ENCODE data around the gene RTP5. TPM values are rescaled to one million over a fixed set of nuclear protein-coding genes. Genes with fewer than 3 reads are reported as not detected.
"Not testable (repeated sequence)": the region's sequence is repeated elsewhere in the genome, so short reads cannot be mapped to it uniquely, and the experiment has no call there.

Gene RTP5
- total RNA-seq: under 1 TPM in 1 of 2 donors, not detected in 1; 0.10 TPM
- long read RNA-seq, donor 1: 0 reads
- long read RNA-seq, donor 2: 0 reads

DNA sequence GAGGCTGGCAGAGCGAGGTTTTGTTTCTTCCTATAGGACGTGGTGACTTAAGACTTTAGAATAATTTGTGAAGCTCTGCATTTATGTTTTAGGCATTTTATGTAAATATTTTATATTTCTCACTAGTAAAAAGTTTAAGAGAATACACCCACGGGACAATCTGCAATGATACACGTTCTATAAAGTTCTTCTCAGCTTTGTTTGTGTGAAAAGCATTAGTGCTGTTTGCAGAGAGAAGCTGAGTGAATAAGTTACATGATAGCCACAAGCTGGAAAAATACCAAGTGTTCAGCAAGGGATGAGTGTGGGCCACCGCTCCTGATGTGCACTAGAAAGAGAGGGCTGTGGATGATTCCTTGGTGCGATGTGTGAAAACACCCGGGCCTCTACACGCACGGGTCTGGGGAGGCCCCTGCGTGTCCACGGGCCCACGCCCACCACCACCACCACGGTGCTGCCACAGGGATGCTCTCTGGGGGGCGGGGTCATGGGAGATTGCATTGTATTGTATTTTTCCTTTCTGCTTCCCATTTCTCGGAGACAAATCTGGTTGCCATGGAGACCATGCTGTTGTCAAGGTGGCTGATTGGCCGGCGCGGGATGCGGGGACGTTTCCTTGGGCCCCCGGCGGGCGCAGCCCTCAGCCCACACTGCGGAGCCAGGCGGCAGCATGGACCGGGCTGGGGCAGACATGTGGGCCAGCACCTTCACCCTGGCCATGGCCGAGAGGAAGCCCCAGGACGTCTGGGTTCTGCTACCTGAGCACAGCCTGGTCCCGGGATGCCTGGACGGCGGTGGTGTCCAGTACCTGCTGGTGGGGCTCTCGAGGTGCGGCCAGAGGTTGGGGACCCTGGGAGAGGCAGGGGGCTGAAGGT is at the start of gene RTP5:
Gene RTP5 (plus strand): TSS at position 643 of the 875 bp plus-strand sequence. CDS start 28 bp downstream, at position 671.
- no peak for DNase-seq (ENCODE audit: low spot score)
- intact Hi-C loops (cut with DNase I): no loop called here

DNA sequence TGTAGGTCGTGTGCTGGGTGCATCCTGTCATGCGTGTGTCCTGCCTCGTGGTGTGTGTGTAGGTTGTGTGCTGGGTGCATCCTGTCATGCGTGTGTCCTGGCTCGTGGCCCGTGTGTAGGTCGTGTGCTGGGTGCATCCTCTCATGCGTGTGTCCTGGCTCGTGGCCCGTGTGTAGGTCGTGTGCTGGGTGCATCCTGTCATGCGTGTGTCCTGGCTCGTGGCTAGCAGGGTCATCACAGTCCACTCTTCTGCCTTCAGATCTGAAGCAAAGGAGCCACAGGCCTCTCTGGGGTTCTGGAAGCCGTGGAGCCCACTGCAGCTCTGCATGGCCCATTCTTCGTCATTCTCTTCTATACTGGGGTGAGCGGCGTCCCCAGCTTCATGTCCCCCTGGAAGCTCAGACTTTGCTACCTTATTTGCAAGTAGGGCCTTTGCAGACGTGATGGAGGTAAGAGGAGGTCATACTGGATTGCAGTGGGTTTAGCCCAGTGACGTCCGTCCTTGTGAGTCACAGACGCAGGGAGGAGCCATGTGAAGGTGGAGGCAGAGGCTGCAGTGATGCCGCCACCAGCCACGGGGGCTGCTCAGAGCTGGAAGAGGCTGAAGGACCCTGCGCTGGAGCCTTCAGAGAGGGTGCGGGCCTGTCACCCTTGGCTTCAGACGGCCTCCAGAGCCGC is 49.4 kb upstream of the RTP5 start:
- peak; percentile 40 for DNase-seq (ENCODE audit: low spot score)
- intact Hi-C loops (cut with DNase I): not testable (repeated sequence)

DNA sequence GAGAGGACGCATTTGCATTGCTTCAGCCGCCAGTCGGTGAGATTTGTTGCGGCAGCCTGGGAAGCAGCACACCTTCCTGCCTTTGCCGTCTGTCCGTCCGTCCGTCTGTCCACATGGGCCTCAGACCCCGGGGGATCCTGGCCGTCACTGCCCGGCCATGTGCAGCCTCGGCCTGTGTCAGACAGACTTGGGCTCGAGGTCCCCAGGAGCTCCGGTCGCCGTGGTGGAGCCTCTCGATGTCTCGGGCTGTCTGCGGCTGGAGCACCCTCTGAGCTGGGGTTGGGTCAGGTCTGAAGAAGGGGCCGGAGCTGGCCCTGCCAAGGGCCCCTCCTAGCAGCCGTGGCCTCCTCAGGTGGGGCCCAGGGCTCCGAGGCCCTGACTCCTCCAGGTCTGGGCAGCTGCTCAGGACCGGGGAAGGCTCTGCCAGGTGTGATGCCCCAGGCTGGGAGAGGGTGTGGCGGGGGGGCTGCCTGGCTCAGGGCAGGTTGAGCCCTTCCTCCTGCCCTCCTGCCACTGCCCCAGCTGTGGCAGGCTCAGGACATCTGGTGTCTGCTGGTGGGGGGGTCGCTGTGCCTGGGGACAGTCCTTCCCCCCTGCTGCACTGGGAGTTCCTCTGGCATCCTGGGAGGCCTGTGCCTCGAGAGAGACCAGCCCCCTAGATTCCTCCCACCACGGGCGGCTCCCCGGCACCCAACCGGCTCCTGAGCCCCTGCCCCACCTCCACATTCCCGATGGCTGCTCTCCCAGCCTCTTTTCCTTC is 48.7 kb upstream of the RTP5 start:
- peak; percentile 77 for DNase-seq (ENCODE audit: low spot score)
- intact Hi-C loops (cut with DNase I): no loop called here

DNA sequence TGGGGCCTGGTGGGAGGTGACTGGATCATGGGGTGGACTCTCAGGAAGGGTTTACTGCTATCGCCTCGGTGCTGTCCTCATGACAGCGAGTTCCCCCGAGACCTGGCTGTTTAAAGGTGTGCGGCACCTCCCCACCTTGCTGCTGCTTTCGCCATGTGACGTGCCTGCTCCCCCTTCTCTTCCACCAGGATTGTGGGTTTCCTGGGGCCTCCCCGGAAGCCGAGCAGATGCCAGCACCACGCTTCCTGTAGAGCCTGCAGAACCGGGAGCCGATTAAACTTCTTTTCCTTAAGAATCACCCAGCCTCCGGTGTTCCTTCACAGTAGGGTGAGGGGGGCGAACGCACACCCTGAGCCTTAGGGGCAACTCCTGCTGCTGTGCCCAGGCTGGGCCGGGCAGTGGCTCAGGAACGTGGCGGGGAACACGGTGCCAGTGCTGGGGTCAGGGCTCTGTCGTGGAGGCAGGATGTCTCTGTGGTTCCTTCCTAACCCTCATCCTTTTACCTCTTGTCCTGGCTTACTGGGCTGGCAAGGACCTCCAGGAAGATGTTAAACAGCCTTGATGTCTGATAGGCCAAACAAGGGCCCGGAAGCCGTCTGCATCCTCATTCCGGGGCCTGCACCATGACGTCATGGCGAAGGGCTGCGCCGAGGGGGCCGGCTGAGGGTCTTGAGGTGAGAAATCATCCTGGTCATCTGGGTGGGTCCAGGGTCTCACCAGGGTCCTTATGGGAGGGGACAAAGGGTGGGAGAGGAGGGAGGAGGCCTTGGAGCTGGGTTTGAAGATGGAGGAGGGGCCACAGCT is 47.9 kb upstream of the RTP5 start:
- intact Hi-C loops (cut with DNase I): no loop called here
- peak; percentile 68 for DNase-seq (ENCODE audit: low spot score)

- DNase-seq (ENCODE audit: low spot score): peak; percentile 60
- intact Hi-C loops (cut with DNase I): no loop called here
Observed at GRCh38 chr2:241822264-241822623, 47.3 kb upstream of the RTP5 start.

DNA sequence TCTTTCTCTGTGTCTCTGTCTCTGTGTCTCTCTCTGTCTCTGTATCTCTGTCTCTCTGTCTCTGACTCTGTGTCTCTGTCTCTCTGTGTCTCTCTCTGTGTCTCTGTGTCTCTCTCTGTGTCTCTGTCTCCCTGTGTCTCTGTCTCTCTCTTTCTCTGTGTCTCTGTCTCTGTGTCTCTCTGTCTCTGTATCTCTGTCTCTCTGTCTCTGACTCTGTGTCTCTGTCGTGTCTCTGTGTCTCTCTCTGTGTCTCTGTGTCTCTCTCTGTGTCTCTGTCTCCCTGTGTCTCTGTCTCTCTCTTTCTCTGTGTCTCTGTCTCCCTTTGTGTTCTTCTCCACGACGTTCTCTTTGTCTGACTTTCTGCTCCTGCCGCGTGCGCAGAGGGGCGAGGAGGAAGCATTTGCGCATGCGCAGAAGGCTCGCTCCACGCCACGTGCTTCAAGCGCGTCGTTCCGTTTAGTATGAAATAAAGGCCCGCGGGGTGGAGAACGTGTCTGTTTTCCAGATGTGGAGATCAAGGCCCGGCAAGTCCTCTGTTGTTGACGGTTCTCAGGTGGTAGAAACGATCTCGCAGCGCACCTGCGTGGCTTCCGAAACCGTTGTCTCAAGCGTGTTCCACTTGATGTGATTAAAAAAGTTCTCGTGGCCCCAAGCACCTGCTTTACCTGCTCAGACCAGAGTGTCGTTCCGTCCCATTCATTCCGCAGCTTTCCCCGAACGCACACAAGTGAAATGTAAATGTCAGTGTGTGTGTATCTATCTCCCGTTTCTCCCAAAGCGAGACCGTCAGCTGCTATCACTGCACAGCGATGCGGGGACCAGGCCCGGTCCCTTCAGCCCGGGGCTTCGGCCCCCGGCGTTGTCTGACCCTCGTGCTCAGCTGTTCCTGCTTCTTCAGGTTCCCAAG is 45.7 kb upstream of the RTP5 start:
- intact Hi-C loops (cut with DNase I): not testable (repeated sequence)
- peak; percentile 60 for DNase-seq (ENCODE audit: low spot score)

- intact Hi-C loops (cut with DNase I): no loop called here
Observed at GRCh38 chr2:241827394-241827793, 42.1 kb upstream of the RTP5 start.

GRCh38 chr2:241833101-241833663 is 36.3 kb upstream of the RTP5 start:
- intact Hi-C loops (cut with DNase I): no loop called here
- no peak for DNase-seq (ENCODE audit: low spot score)

More at GRCh38 chr2:241827394-241827793, 42.1 kb upstream of the RTP5 start:
- DNase-seq (ENCODE audit: low spot score): no peak

DNA sequence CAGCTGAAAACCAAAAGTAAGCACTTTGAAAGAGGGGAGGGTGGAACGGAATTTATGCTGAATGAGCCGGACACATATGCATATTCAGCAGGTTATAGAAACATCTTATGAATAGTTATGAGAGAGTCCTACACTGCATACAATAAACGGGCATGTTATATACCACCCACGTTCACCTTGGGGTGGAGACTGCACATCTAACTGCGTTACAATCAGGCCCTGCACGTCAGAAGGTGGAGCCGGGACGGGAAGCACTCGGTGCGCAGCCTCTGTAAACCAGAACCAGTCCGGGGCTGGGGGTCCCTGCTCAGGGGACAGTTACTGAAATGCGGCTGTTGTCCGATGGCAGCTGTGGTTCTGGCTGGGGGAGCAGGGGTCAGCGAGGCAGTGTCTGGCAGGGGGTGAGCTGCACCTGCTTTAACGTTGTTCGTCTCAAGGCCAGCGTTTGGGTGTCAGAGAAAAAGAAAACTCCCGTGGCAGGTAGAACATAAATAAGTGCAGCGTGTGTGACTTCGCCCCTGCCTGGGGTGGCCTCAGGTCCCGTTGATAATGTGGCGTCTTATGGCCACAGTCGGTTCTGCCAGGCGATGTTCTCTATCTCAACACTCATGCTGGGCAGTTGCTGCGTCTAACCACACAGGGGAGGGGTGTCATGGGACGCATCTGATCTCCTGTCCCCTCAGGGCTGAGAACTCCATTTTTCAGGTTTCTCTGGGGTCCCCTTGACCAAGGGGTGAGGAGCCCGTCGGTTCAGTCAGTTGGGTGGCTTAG is 35.6 kb upstream of the RTP5 start:
- DNase-seq (ENCODE audit: low spot score): peak; percentile 60
- intact Hi-C loops (cut with DNase I): not testable (repeated sequence)

- intact Hi-C loops (cut with DNase I): no loop called here
- peak; percentile 58 for DNase-seq (ENCODE audit: low spot score)
Observed at GRCh38 chr2:241834527-241835210, 34.9 kb upstream of the RTP5 start.

GRCh38 chr2:241835611-241836010 is 33.9 kb upstream of the RTP5 start:
- DNase-seq (ENCODE audit: low spot score): no peak
- intact Hi-C loops (cut with DNase I): no loop called here

DNA sequence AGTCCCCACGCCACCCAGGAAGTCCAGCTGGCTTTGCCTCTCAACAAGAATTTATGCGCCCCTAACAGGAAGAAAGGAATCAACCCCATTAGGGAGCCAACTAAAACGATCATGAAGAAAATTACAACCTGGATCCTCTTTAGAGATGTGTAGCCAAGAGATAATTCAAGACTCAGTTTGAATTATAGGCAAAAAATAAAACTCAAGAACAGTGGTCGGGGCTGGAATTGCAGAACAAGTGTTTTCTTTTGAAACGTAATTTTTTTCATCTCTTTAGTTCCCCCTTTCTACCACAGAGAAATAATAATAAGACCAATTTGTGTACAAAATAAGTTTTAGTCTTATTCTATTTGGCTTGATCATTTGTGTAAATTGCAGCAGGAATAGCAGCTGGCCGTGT is 33.2 kb upstream of the RTP5 start:
- intact Hi-C loops (cut with DNase I): no loop called here

DNA sequence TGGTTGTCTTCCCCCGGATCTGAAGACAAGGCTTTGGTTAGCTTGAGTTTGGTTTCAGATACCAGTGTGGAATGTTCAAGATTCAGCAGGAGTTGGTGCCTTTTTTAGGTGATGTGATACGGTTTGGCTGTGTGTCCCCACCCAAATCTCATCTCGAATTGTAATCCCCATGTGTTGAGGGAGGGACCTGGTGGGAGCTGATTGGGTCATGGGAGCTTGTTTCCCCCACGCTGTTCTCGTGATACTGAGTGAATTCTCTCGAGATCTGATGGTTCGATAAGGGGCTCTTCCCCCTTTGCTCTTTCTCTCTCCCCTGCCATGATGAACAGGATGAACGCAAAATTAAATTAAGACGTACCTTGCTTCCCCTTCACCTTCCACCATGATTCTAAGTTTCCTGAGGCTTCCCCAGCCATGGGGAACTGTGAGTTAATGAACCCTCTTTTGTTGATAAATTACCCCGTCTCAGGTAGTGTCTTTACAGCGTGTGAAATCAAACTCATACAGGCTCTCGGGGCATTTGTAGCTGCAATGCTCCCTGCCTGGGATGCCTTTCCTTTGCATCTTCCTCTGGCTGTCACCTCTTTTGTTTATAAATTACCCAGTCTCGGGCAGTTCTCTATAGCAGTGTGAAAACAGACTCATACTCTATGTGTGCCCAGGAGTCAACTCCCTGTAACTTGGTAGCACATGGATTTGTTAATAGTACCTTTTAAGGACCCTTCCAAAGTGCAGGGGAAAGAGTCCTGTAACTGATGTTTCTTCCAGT is 32.1 kb upstream of the RTP5 start:
- intact Hi-C loops (cut with DNase I): no loop called here
- no peak for DNase-seq (ENCODE audit: low spot score)

More for the DNA sequence above, 33.2 kb upstream of the RTP5 start:
- no peak for DNase-seq (ENCODE audit: low spot score)

DNA sequence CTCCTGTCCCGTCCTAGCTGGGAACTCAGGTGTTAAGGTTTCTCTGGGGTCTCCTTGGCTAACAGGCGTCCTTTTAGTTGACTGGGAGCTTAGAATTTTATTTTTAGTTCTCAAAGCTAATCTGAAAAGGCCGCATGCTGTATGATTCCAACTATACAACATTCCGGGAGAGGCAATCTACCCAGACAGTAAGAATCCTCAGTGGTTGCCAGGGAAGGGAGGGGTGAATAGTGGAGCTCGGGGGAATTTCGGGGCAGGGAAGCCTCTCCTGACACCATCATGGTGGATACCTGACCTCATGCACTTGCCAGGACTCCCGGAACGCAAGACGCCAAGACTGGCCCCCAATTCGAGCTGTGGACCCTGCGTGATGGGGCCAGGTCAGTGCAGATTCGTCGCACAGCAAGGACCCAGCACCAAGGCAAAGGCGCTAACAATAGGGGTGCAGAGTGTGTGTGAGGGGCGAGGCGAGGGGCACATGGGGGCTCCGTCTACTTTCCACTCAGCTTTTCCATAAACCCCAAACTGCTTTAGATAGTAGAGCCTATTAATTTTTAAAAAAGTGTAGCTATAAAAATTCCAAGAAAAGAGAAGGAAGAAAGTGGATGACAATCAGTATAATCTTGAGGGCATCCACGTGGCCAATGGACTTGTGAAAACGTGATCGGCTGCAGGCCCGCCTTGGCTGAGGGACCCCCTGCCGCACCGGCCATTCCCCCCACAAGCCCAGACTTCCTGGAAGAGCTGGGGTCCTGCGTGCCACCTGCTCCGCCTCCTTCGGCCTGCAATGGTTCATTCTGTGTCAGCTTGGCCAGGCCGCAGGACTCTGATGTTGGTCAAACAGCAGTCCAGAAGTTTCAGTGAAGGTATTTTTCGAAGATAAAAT is 28.1 kb upstream of the RTP5 start:
- intact Hi-C loops (cut with DNase I): no loop called here
- DNase-seq (ENCODE audit: low spot score): peak; percentile 71

DNA sequence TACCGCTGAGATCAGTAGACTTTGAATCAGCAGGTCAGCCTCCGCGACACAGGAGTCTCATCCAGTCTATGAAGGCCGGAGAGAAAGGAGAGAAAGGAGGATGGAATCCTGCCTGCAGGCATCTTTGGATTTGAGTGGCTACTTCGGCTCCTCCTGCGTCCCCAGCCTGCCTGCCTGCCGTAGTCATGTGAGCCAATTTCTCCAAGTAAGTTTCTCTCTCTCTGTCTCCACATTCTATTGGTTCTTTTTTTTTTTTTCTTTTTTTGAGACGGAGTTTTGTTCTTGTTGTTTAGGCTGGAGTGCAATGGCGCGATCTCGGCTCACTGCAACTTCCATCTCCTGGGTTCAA is 27.5 kb upstream of the RTP5 start:
- DNase-seq (ENCODE audit: low spot score): peak; percentile 57
- intact Hi-C loops (cut with DNase I): no loop called here
